MCF 10A (cell line): ENCODE results near the gene SPDYC. TPM values are rescaled to one million over a fixed set of nuclear protein-coding genes. Genes with fewer than 3 reads are reported as not detected.
A peak's percentile ranks its signal among the peaks of the same experiment; 100 is the strongest.

ENCODE experiments used
- BruUV-seq: library from RNA; stranded (reverse); fragments of 400-500 nt; replicated peaks from 2 replicates; lab custom pipeline; 2021; lab: Mats Ljungman, UMichigan
- CTCF ChIA-PET: fragments of 300-600 bp; sonication (Branson Sonifier 250); formaldehyde crosslinking; extraction: SDS; loops from one replicate; lab custom pipeline; 2021; ENCODE audit warnings: antibody characterized with exemption, inconsistent platforms; lab: Yijun Ruan, JAX
- POLR2A ChIA-PET: fragments of 300-600, 350-650 bp; sonication (Branson Sonifier 250); formaldehyde crosslinking; extraction: SDS; loops from one replicate; lab custom pipeline; 2020; ENCODE audit warnings: antibody characterized with exemption, inconsistent platforms; lab: Yijun Ruan, JAX
- DNase-seq: peaks from one replicate; pipeline ENCODE4 v3.0.0-alpha.2; 2018; ENCODE audit not compliant: unreplicated experiment
- H3K27ac Mint-ChIP-seq: one replicate; pipeline ENCODE4 v1.8.0; 2022; ENCODE audit warnings: mild to moderate bottlenecking, low read depth, mixed read lengths; ENCODE audit not compliant: unreplicated experiment
- H3K27me3 Mint-ChIP-seq: one replicate; pipeline ENCODE4 v1.8.0; 2022; ENCODE audit warnings: mixed read lengths; ENCODE audit not compliant: insufficient read depth, unreplicated experiment
- H3K36me3 Mint-ChIP-seq: one replicate; pipeline ENCODE4 v1.8.0; 2022; ENCODE audit warnings: mild to moderate bottlenecking, moderate library complexity, mixed read lengths; ENCODE audit not compliant: insufficient read depth, unreplicated experiment
- H3K4me1 Mint-ChIP-seq: one replicate; pipeline ENCODE4 v1.8.0; 2022; ENCODE audit warnings: mixed read lengths; ENCODE audit not compliant: insufficient read depth, unreplicated experiment
- H3K4me3 Mint-ChIP-seq: one replicate; pipeline ENCODE4 v1.8.0; 2022; ENCODE audit warnings: mild to moderate bottlenecking, moderate library complexity, mixed read lengths; ENCODE audit not compliant: unreplicated experiment
- H3K9me3 Mint-ChIP-seq: one replicate; pipeline ENCODE4 v1.8.0; 2022; ENCODE audit warnings: mixed read lengths; ENCODE audit not compliant: unreplicated experiment
- CTCF ChIP-seq: fragments of 200-600 bp; IDR thresholded peaks from one replicate; pipeline ENCODE4 v1.8.0; 2022; ENCODE audit warnings: antibody characterized with exemption, mild to moderate bottlenecking; ENCODE audit not compliant: unreplicated experiment
- intact Hi-C: fragments of 100-400 bp; cut with micrococcal nuclease; formaldehyde crosslinking; loops from 2 replicates; pipeline ENCODE4 v1.14.1; 2022
- total RNA-seq: library from RNA; stranded (reverse); gene quantifications from 2 replicates; pipeline ENCODE4 v1.2.3, GENCODE V29; 2022

The SPDYC gene
- total RNA-seq, 1 experiment from 2014 or later = not detected

- ChIA-PET CTCF (interaction anchor here (0.8 to 1.8 kb wide), 4 partner anchors 9 to 48 kb away, joined by 4 to 9 read pairs (median 4); partner anchors contain the start of genes FAU and MRPL49), POLR2A (interaction anchor here (0.5 to 8.2 kb wide), 31 partner anchors 9 to 905 kb away, joined by 3 to 157 read pairs (median 4); partner anchors contain the start of genes ATG2A, BANF1, CAPN1 and CDC42BPG)
- TF ChIP-seq CTCF = no peak
- Mint-ChIP-seq H3K27me3 (no peaks in the 10 kb centered on the region), H3K9me3 (no peaks in the 10 kb centered on the region), H3K36me3 (peaks cover 22% of the 10 kb centered on the region), H3K27ac (peak overlapping the region; percentile 100), H3K4me3 (peak overlapping the region; percentile 99), H3K4me1 (peaks cover 28% of the 10 kb centered on the region)
- intact Hi-C loops = loop anchor here (2.0 kb wide), 1 partner anchor 45 kb away; the partner anchor contains the start of gene CAPN1
- no peak for DNase-seq
- BruUV-seq = no TSS peak
Measured at GRCh38 chr11:65135633-65136145, 34.3 kb upstream of the SPDYC start.

- Mint-ChIP-seq H3K27ac (no peak overlapping the region), H3K27me3 (no peaks in the 10 kb centered on the region), H3K36me3 (peaks cover 12% of the 10 kb centered on the region), H3K4me1 (peaks cover 22% of the 10 kb centered on the region), H3K4me3 (no peak overlapping the region), H3K9me3 (no peaks in the 10 kb centered on the region)
- intact Hi-C loops = no loop called here
- BruUV-seq = no TSS peak
- TF ChIP-seq CTCF = no peak
- ChIA-PET POLR2A (interaction anchor here (1.6 to 8.2 kb wide), 6 partner anchors 8 to 44 kb away, joined by 5 to 157 read pairs (median 56); partner anchors contain the start of genes CAPN1, FAU, MRPL49 and ZNHIT2), CTCF (interaction anchor here (0.6 to 1.8 kb wide), 4 partner anchors 8 to 89 kb away, joined by 4 to 9 read pairs (median 4); partner anchors contain the start of genes FAU and MRPL49)
- DNase-seq = no peak
Measured at GRCh38 chr11:65136515-65137096, 33.4 kb upstream of the SPDYC start.

GRCh38 chr11:65141896-65142494 is 28.0 kb upstream of the SPDYC start:
- DNase-seq = no peak
- ChIA-PET CTCF (no interaction called here), POLR2A (no interaction called here)
- H3K27me3 Mint-ChIP-seq = no peaks in the 10 kb centered on the region
- TF ChIP-seq CTCF = no peak
- intact Hi-C loops = no loop called here
- H3K4me1 Mint-ChIP-seq = peaks cover 6% of the 10 kb centered on the region
- BruUV-seq = no TSS peak
- H3K9me3 Mint-ChIP-seq = no peaks in the 10 kb centered on the region
- no peaks in the 10 kb centered on the region for H3K36me3 Mint-ChIP-seq
- H3K4me3 Mint-ChIP-seq = no peak overlapping the region
- H3K27ac Mint-ChIP-seq = no peak overlapping the region
